ENCODE data around the gene NTN1.

- TF ChIP-seq CTCF (IDR thresholded peaks at IDR 0.05; ENCODE audit: low read depth, low read length), result no peak
- no peak for TF ChIP-seq EZH2phosphoT487 (IDR thresholded peaks at IDR 0.05; ENCODE audit: low read depth)
Measured at GRCh38 chr17:9217151-9218056, 196.1 kb downstream of the NTN1 start.

Measured in OCI-LY3 (cell line).